Activated CD8-positive, alpha-beta memory T cell treated with anti-CD3 and anti-CD28 coated beads for 36 hours (primary cell): ENCODE measurements around the gene RPS10. TPM values are rescaled to one million over a fixed set of nuclear protein-coding genes. Genes with fewer than 3 reads are reported as not detected.

Source experiments
- CTCF ChIA-PET: fragments of 350-600 bp; sonication (Branson Sonifier 250); formaldehyde crosslinking; loops from one replicate; lab custom pipeline; 2021; ENCODE audit warnings: antibody characterized with exemption; lab: Charles Lee
- POLR2A ChIA-PET: fragments of 350-600 bp; sonication (Branson Sonifier 250); formaldehyde crosslinking; loops from one replicate; lab custom pipeline; 2021; ENCODE audit warnings: antibody characterized with exemption; lab: Charles Lee
- total RNA-seq, 2 experiments: library from RNA; stranded (reverse); gene quantifications; one replicate each; pipeline ENCODE4 v1.2.3, GENCODE V29; 2021

RPS10 gene
- 1,000 to 10,000 TPM; 2,077 to 2,110 TPM for total RNA-seq

DNA sequence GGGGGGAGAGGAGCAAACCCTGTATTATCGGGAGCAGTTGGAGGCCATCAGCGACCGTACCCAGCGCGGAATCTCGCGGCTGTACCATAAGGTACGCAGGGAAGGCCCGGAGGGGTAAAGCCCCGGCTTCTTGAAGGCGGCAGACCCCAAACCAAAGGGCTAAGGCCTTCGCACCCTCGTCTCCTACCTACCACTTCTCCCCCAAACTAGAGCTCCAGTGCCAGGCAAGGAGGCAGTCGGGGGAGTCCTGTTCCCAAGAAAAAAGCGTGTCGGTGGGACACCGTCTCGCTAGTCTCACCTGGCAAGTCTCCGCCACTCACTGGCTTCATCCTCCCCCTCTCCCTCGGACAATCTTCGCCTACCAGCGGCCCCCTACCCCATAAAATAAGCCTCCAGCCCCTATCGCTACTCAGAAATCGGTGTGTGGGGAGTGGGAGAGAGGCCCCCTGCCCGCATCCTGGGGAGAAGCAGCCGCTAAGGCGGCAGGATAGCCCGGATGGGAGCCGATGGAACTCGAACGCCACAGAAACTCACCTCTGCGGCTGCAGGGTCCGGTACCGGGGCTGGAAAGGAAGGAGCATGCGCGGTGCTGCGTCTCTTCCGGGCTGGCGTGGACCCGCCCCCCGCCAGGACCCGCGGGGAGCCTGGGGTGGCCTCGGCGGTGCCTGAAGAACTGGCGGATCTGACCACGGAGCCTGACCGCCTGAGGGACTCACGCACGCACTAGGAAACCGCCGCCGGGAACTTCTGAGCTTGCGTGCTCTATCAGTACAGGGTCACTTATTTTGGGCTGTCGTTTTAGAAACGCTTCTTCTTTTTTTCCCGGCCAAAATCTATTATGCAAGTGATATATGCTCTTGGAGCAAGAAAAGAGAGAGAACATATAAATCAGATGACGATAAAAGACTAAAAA, at the start of gene RPS10:
TSS of gene RPS10 (minus strand) at position 572 of the 913 bp plus-strand sequence. CDS start 848 bp downstream, outside the sequence.
- ChIA-PET CTCF (interaction anchor here (0.8 to 1.4 kb wide), 5 partner anchors 11 to 245 kb away, joined by 3 to 6 read pairs (median 4); no protein-coding TSS in a partner anchor), POLR2A (interaction anchor here (0.6 to 1.3 kb wide), 6 partner anchors 10 to 271 kb away, joined by 3 to 10 read pairs (median 6); partner anchors contain the start of genes ILRUN and SMIM29)

DNA sequence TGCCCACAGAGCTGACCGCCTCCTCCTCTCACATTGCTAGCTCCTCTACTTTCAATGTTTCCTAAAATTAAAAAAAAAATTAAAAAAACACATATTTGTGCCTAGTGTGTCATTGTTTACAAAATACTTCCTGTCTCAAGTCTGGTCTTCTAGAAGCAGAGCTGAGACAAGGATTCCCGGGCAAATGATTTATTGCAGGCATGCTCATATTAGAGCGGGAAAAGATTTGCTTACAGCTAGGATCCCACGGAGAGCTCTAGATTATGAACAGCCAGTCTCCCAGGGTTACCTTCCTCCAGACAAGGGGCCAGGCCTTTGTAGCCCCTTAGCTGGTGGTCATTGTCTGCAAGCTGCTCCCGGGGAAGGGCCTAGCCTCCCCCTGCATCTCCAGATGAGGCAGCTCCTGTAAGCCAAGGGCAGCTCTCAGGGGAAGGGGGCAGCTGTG, 49.4 kb upstream of the RPS10 start:
- CTCF ChIA-PET = no interaction called here
- POLR2A ChIA-PET = no interaction called here

GRCh38 chr6:34474754-34475153, 48.9 kb upstream of the RPS10 start:
- ChIA-PET POLR2A (no interaction called here), CTCF (no interaction called here)

GRCh38 chr6:34473967-34474366, 48.1 kb upstream of the RPS10 start:
- CTCF ChIA-PET = no interaction called here
- POLR2A ChIA-PET = no interaction called here

DNA sequence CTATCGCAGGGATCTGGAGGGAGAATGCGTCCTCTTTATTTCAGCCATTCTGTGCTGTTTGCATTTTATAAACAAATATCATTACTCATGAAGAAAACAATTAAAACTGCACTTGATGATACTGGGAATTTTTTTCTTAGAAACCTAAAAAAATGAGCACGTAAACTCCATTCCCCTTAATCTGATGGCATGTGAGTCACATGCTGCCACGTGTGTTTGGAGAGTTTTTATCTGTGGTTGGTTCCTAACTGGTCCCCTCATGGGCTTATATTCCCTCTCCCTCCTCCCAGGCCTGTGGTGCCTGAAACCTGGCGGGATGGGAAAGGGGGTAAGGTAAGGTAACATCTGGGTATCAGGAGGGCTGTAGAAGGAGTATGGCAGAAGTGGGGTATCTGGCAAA, 46.6 kb upstream of the RPS10 start:
- ChIA-PET POLR2A (no interaction called here), CTCF (no interaction called here)

DNA sequence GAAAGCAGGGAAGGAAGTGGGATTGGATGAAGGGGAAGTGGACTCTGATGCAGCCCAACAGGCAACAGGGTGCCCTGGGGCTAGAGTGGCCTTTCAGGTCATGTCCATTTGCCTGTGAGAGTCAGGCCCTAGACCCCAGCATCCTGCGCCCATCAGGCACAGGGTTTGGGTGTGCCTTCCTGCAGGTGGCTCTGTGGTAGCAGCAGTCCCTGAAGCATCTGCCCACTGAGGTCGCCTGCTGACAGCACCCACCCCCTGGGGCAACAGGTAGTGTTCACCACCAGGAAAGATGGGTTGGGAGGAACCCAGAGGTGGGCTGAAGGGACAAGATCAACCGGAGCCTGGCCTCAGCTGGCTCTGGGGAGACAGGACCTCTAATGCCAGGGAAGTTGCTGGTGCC, 43.6 kb upstream of the RPS10 start:
- ChIA-PET POLR2A (no interaction called here), CTCF (interaction anchor here (0.6 kb wide), 1 partner anchor 209 kb away, joined by 3 read pairs; no protein-coding TSS in a partner anchor)

- ChIA-PET CTCF (no interaction called here), POLR2A (no interaction called here)
Measured at GRCh38 chr6:34468378-34468892, 42.6 kb upstream of the RPS10 start.

GRCh38 chr6:34466242-34467185, 40.6 kb upstream of the RPS10 start:
- ChIA-PET CTCF (interaction anchor here (0.8 to 1.0 kb wide), 3 partner anchors 61 to 143 kb away, joined by 3 to 5 read pairs (median 3); no protein-coding TSS in a partner anchor), POLR2A (no interaction called here)

DNA sequence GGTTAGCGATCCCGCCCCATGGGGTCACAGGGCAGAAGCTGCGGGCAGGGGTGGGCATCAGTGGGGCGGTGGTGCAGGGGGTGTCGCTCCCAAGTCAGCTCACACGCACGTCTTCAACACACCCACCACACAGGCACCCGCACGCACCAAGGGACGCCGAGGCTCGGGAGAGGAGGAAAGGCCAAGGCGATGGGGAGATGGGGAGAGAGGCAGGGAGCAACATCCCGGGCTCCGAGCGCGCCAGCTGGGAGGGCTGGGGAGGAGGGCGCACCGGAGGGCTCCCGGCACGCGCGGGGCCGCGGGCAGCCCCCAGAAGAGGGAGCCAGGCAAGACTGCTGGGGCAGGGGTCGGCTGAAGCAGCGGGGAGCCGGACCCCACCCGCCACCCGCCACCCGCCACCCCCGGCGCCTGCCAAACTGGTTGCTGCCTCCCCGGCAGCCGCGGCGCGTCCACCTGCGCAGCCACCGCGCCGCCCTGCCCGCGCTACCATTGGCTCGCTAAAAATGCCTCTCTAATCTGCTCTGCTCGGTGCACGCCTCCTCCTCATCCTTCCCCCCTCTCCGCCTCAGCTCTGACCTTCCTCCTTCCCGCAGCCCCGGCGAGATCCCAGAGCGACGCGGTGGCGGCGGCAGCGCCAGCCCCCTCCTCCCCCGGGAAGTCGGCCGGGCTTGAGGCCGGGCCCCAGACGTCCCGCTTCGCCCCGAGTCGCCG, 39.8 kb upstream of the RPS10 start, which contains the start of gene PACSIN1:
TSS of gene PACSIN1 (plus strand) at position 546 of the 711 bp plus-strand sequence. CDS start 60,230 bp downstream, outside the sequence.
- ChIA-PET POLR2A (no interaction called here), CTCF (interaction anchor here (1.0 kb wide), 1 partner anchor 143 kb away, joined by 3 read pairs; no protein-coding TSS in a partner anchor)

DNA sequence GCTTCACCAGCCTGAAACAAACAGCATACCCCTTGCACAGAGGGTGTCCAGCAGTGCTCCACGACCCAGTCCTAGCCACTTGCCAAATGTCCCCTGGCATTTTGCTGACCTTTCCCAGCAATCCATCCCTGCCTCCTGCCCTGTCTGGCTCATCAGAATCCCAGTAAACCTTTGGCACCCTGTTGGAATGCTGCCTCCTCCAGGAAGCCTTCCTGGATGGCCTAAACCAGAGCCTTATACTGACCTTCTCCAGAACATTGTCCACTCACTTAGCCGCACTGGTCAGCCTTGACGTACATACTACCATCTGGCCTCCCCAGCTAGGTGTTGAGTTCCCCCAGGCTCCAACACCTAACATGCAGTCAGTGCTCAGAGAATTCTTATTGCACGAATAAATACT, 38.0 kb upstream of the RPS10 start:
- POLR2A ChIA-PET = no interaction called here
- CTCF ChIA-PET = interaction anchor here (0.6 kb wide), 2 partner anchors 194 to 728 kb away, joined by 3 read pairs; no protein-coding TSS in a partner anchor

DNA sequence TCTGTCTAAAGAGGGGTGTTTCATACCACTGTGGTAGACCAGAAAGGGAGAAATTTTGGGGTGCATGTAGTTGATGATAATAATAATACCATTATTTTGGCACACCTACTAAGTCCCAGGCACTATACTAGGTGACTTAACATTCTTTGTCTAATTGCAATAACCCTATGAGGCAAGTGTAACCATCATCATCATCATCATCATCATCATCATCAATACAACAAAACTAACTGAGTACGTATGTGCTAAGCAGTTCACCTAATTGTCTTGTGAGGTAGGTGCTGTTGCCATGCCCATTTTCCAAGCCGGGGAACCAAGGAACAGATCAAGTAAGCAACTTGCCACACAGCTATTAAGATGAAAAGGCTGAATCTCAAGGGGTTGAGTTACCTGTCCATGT, 37.4 kb upstream of the RPS10 start:
- ChIA-PET POLR2A (no interaction called here), CTCF (interaction anchor here (0.6 to 1.0 kb wide), 3 partner anchors 146 to 728 kb away, joined by 3 read pairs; no protein-coding TSS in a partner anchor)

DNA sequence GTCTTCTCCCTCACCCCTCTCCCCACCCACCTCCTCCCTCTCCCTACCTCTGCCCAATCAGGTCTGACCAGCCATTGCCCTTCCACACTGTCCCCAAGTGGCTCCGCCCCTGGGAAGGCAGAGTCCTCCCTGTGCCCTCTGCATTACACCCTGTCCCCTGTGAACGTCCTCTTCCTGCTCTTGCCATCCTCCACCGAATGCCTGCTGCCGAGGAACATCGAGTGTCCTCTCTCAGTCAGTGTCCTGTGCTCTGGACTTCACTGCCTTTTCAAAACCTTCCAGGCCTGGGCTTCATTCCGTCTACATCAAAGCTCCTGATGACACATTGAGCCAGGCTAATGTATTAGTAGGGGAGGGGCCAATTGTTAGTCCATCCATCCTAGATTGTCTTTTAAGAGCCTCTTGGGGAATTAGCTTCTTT, 36.7 kb upstream of the RPS10 start:
- ChIA-PET CTCF (interaction anchor here (0.9 to 1.0 kb wide), 2 partner anchors 147 to 213 kb away, joined by 3 read pairs; no protein-coding TSS in a partner anchor), POLR2A (no interaction called here)

- CTCF ChIA-PET = interaction anchor here (0.9 to 2.7 kb wide), 2 partner anchors 148 to 212 kb away, joined by 3 to 18 read pairs; no protein-coding TSS in a partner anchor
- POLR2A ChIA-PET = no interaction called here
Measured at GRCh38 chr6:34462010-34462409, 36.1 kb upstream of the RPS10 start.

DNA sequence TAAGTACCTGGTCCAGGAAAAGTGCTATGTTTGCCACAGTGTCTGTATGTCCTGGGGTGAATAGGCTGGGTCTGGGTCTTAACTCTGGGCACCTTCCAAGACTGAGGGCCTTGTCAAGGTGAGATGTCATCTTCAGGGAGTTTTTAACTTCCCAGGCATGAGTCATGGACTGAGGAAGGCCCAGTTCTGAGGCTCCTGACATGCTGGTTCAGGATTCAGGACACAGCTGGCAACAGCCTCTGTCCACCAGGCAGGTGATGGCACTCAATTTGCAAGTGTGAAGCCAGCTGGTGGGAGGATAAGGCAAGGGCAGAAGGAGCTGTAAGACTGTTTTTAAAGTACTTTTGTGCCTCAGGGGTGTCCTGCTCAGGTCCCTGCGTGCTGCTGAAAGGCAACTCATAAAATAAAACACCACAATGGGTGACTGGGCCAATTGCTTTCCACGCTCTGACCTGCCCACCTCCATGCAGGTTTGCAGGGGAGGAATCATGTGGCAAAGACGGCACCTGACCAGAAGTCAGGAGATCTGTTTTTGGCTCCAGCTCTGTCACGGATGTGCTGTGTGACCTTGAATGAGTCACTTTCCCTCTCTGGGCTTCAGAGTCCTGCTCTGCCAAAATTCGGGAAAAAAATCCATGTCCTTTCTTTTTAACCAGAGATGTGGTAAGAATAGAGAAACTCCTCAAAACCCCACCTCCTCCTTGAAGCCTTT, 35.1 kb upstream of the RPS10 start:
- POLR2A ChIA-PET = interaction anchor here (0.5 kb wide), 1 partner anchor 31 kb away, joined by 9 read pairs; no protein-coding TSS in a partner anchor
- CTCF ChIA-PET = interaction anchor here (0.5 to 2.7 kb wide), 5 partner anchors 19 to 298 kb away, joined by 3 to 18 read pairs (median 3); no protein-coding TSS in a partner anchor

- CTCF ChIA-PET = interaction anchor here (0.7 to 2.7 kb wide), 8 partner anchors 18 to 297 kb away, joined by 3 to 18 read pairs (median 3); no protein-coding TSS in a partner anchor
- POLR2A ChIA-PET = interaction anchor here (0.5 kb wide), 1 partner anchor 32 kb away, joined by 9 read pairs; no protein-coding TSS in a partner anchor
Measured at GRCh38 chr6:34459899-34460593, 34.2 kb upstream of the RPS10 start.
